ENCODE results near the gene CD59.
A peak's percentile ranks its signal among the peaks of the same experiment; 100 is the strongest.

- TF ChIP-seq SP2 (IDR thresholded peaks at IDR 0.05; ENCODE audit: extremely low read depth, low read depth, low read length, poor library complexity, severe bottlenecking) = no peak
- no peak for TF ChIP-seq ZFP30 (CRISPR knock-in tag; IDR thresholded peaks at IDR 0.05; ENCODE audit: borderline replicate concordance)
- TF ChIP-seq MYC (IDR thresholded peaks at IDR 0.05; ENCODE audit: low read depth, low read length) = no peak
- no peak for TF ChIP-seq MYC (CRISPR knock-in tag; IDR thresholded peaks at IDR 0.05; ENCODE audit: borderline replicate concordance, low read depth)
- TF ChIP-seq ZNF133 (CRISPR knock-in tag; IDR thresholded peaks at IDR 0.05) = no peak
- TF ChIP-seq, protein P1, sequence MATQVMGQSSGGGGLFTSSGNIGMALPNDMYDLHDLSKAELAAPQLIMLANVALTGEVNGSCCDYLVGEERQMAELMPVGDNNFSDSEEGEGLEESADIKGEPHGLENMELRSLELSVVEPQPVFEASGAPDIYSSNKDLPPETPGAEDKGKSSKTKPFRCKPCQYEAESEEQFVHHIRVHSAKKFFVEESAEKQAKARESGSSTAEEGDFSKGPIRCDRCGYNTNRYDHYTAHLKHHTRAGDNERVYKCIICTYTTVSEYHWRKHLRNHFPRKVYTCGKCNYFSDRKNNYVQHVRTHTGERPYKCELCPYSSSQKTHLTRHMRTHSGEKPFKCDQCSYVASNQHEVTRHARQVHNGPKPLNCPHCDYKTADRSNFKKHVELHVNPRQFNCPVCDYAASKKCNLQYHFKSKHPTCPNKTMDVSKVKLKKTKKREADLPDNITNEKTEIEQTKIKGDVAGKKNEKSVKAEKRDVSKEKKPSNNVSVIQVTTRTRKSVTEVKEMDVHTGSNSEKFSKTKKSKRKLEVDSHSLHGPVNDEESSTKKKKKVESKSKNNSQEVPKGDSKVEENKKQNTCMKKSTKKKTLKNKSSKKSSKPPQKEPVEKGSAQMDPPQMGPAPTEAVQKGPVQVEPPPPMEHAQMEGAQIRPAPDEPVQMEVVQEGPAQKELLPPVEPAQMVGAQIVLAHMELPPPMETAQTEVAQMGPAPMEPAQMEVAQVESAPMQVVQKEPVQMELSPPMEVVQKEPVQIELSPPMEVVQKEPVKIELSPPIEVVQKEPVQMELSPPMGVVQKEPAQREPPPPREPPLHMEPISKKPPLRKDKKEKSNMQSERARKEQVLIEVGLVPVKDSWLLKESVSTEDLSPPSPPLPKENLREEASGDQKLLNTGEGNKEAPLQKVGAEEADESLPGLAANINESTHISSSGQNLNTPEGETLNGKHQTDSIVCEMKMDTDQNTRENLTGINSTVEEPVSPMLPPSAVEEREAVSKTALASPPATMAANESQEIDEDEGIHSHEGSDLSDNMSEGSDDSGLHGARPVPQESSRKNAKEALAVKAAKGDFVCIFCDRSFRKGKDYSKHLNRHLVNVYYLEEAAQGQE (IDR thresholded peaks at IDR 0.05; ENCODE audit: borderline replicate concordance) = no peak
- TF ChIP-seq, protein P1 (CRISPR knock-in tag; IDR thresholded peaks at IDR 0.05; ENCODE audit: low read depth) = no peak
- no peak for TF ChIP-seq FOXJ3 (CRISPR knock-in tag; IDR thresholded peaks at IDR 0.05)
- TF ChIP-seq PTBP1 (IDR thresholded peaks at IDR 0.05; ENCODE audit: low read depth, low read length) = no peak
- TF ChIP-seq LCOR (CRISPR knock-in tag; IDR thresholded peaks at IDR 0.05) = no peak
- TF ChIP-seq MTA2 (IDR thresholded peaks at IDR 0.05; ENCODE audit: low read depth) = 0 out of 2 replicates have a peak, but pooled peaks have one; percentile 15
- no peak for TF ChIP-seq POLR2A (conservative IDR thresholded peaks at IDR 0.05)
- no peak for TF ChIP-seq ZNF830 (CRISPR knock-in tag; IDR thresholded peaks at IDR 0.05)
- no peak; the same call in 1 of the 2 replicates for TF ChIP-seq L3MBTL2 (IDR thresholded peaks at IDR 0.05)
- peak; percentile 32; the same call in 1 of the 2 replicates for TF ChIP-seq ZBTB2 (IDR thresholded peaks at IDR 0.05)
- no peak for TF ChIP-seq BHLHE40 (IDR thresholded peaks at IDR 0.05; ENCODE audit: low read length)
Observed at GRCh38 chr11:33723238-33723881, 12.9 kb downstream of the CD59 start.

All from K562 (cell line).